Glutamatergic neuron (in vitro differentiated cells): ENCODE measurements around the gene HOXD12. TPM values are rescaled to one million over a fixed set of nuclear protein-coding genes. Genes with fewer than 3 reads are reported as not detected.

Experiments
- DNase-seq: peaks from one replicate; pipeline ENCODE4 v3.0.0; 2022
- H3K27ac Mint-ChIP-seq: one replicate; pipeline ENCODE4 v1.8.0; 2020; ENCODE audit warnings: mild to moderate bottlenecking, mixed read lengths, inconsistent platforms; ENCODE audit not compliant: unreplicated experiment
- H3K27me3 Mint-ChIP-seq: one replicate; pipeline ENCODE4 v1.8.0; 2020; ENCODE audit warnings: mild to moderate bottlenecking, moderate library complexity, mixed read lengths, inconsistent platforms; ENCODE audit not compliant: unreplicated experiment
- H3K36me3 Mint-ChIP-seq: one replicate; pipeline ENCODE4 v1.8.0; 2020; ENCODE audit warnings: mild to moderate bottlenecking, mixed read lengths, inconsistent platforms; ENCODE audit not compliant: unreplicated experiment
- H3K4me1 Mint-ChIP-seq: one replicate; pipeline ENCODE4 v1.8.0; 2020; ENCODE audit warnings: mild to moderate bottlenecking, low read depth, mixed read lengths, inconsistent platforms; ENCODE audit not compliant: unreplicated experiment
- H3K4me3 Mint-ChIP-seq: one replicate; pipeline ENCODE4 v1.8.0; 2020; ENCODE audit warnings: mild to moderate bottlenecking, mixed read lengths, inconsistent platforms; ENCODE audit not compliant: unreplicated experiment
- H3K9me3 Mint-ChIP-seq: one replicate; pipeline ENCODE4 v1.8.0; 2020; ENCODE audit warnings: mild to moderate bottlenecking, moderate library complexity, mixed read lengths, inconsistent platforms; ENCODE audit not compliant: unreplicated experiment
- total RNA-seq: library from RNA; stranded (reverse); fragmentation: NEBNext Ultra II Directional; extraction: Animal tissue kit (Norgen Biotek cat#: 25700); gene quantifications from one replicate; pipeline ENCODE4 v1.2.1, GENCODE V29; 2021; ENCODE audit not compliant: unreplicated experiment
- TF ChIP-seq, protein P1 (sequence below): fragments of 200-600 bp; sonication (generic); IDR thresholded peaks from one replicate; pipeline ENCODE4 v1.5.0; 2021; ENCODE audit not compliant: partially characterized antibody, unreplicated experiment

HOXD12 gene
- total RNA-seq, 1 donor from 2014 or later, result not detected

DNA sequence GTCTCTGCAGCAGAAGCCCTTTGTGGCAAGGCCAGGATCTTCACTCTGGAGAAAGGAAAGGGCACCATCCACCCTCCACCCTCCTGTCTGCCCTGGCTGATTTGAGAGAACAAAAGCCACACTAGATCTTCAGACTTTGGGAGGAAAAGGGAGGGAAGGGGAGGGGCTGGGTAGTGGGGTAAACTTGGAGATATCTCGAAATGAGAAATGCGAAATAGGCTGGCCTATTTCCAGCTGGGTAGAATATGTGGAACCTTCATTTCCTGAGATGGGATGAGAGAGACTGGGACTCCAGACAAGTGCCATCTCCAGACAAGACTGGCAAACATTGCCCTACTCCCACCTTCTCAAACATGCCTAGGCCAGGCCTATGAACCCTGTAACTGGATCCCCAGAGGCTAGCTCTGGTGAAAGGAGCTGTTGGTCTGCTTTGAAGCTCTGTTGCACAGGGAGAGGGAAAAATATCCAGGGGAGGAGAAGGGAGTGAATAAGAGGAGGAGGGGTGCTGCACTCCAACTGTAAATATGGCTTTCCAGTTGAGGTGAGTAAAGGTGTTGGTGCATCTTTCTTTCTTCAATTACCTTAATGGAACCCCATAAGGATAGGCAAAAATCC, 1.7 kb downstream of the HOXD12 start:
- H3K27me3 Mint-ChIP-seq, result peaks cover 62% of the 10 kb centered on the region
- H3K9me3 Mint-ChIP-seq, result peaks cover 14% of the 10 kb centered on the region
- H3K4me1 Mint-ChIP-seq, result peaks cover 16% of the 10 kb centered on the region
- no peak for DNase-seq
- H3K27ac Mint-ChIP-seq, result no peak overlapping the region
- TF ChIP-seq, protein P1, sequence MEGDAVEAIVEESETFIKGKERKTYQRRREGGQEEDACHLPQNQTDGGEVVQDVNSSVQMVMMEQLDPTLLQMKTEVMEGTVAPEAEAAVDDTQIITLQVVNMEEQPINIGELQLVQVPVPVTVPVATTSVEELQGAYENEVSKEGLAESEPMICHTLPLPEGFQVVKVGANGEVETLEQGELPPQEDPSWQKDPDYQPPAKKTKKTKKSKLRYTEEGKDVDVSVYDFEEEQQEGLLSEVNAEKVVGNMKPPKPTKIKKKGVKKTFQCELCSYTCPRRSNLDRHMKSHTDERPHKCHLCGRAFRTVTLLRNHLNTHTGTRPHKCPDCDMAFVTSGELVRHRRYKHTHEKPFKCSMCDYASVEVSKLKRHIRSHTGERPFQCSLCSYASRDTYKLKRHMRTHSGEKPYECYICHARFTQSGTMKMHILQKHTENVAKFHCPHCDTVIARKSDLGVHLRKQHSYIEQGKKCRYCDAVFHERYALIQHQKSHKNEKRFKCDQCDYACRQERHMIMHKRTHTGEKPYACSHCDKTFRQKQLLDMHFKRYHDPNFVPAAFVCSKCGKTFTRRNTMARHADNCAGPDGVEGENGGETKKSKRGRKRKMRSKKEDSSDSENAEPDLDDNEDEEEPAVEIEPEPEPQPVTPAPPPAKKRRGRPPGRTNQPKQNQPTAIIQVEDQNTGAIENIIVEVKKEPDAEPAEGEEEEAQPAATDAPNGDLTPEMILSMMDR, result no peak
- no peak overlapping the region for H3K4me3 Mint-ChIP-seq
- no peaks in the 10 kb centered on the region for H3K36me3 Mint-ChIP-seq

DNA sequence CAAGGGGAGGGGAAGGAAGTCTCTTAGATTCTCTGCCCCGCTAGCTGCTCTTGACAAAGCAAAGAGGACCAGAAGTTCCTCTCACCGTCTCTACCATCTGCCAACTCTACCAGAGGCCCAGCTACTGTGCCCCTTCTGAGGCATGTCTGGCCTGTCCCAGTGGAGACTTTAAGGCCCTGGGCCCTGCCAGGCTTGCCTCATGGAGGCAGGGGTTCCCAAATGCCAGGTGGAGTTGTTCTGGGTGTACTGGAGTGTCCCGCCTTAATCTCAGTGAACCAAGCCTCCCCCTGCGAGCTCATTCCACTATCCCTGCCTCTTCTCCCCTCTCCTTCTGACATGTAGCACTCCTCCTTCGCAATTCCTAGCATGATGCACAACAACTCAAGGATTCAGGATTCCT, 2.2 kb downstream of the HOXD12 start:
- no peak for DNase-seq
- peaks cover 10% of the 10 kb centered on the region for H3K9me3 Mint-ChIP-seq
- H3K27me3 Mint-ChIP-seq, result peaks cover 59% of the 10 kb centered on the region

DNA sequence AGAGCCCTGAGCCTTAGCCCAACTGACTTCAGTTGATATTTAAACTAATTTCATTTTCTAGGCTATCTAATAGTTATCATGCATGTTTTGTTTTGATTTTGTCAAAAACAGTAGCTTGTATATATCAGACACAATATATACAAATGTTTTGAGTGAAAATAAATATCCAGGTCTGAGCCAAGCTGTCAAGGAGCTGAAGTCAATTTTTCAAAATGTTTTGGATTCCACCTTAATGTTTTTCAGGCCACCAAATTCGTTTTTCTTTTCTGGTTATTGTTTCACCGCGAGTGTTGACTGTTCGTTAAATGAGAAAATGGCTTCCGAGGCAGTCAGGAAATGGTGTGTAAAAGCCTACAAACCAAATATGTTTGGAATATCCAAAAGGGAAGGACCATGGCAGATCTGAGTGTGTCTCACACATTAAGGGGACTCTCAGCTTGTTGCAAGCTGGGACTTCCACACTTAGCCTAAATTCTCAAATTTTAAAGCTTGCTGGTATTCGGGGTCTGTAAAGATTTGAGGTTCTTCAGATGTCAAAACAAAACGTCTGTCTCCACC, 2.8 kb downstream of the HOXD12 start:
- Mint-ChIP-seq H3K4me1 (peaks cover 10% of the 10 kb centered on the region), H3K36me3 (no peaks in the 10 kb centered on the region), H3K9me3 (peaks cover 10% of the 10 kb centered on the region), H3K4me3 (no peak overlapping the region), H3K27ac (no peak overlapping the region), H3K27me3 (peaks cover 58% of the 10 kb centered on the region)
- TF ChIP-seq, protein P1, result no peak
- no peak for DNase-seq

More for the DNA sequence above, 2.2 kb downstream of the HOXD12 start:
- TF ChIP-seq, protein P1, result no peak
- H3K27ac Mint-ChIP-seq, result no peak overlapping the region
- no peaks in the 10 kb centered on the region for H3K36me3 Mint-ChIP-seq
- H3K4me1 Mint-ChIP-seq, result peaks cover 13% of the 10 kb centered on the region
- H3K4me3 Mint-ChIP-seq, result no peak overlapping the region

DNA sequence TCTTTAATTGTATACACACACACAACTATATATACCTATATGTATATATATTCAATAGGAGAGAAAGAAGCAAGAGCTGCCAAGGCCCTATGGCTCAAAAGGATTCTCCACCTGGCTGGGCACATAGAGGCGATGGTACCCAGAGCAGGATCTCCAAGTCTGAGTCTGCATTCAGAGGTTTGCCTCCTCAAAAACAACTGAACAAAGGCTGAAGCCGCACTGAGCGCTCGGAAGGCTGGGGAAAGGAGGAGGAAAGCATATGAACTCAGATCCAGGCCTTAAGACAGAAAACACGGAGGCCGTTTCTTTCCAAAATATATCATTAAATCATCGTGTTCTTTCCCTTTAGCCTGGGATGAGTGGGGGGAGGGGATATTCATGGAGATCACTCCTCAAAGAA, 3.6 kb downstream of the HOXD12 start:
- Mint-ChIP-seq H3K9me3 (peaks cover 5% of the 10 kb centered on the region), H3K4me3 (no peak overlapping the region), H3K36me3 (no peaks in the 10 kb centered on the region), H3K27me3 (peaks cover 52% of the 10 kb centered on the region), H3K27ac (no peak overlapping the region), H3K4me1 (peaks cover 6% of the 10 kb centered on the region)
- TF ChIP-seq, protein P1, result no peak
- no peak for DNase-seq

DNA sequence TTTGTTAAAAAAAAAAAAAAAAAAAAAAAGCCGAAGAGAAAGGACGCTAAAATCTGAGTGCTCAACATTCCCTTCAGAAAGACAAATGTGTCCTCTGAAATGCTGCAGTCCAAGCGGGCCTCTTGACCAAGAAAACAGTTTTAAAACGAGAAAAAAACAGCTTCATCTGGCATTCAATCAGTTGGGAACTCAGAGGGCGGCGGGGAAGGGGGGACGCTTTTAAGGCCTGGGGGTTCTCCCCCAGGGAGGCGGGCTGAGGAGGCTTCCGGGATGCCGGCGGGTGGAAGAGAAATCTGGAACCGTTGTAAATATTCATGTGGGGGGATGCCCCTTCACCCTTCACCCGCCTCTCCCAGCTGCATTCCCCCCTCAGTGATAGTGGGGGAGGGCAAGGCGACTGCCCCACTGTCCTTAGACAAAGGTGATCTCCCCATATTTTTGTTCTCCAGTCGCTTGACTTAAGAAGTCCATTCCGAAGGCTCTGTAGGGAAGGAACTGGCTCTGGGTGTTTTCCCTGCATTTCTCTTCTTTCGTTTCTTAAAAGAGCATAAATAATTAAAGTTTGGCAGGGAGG, 4.2 kb downstream of the HOXD12 start:
- H3K36me3 Mint-ChIP-seq, result no peaks in the 10 kb centered on the region
- TF ChIP-seq, protein P1, result no peak
- H3K27ac Mint-ChIP-seq, result no peak overlapping the region
- DNase-seq, result no peak
- no peak overlapping the region for H3K4me3 Mint-ChIP-seq
- peaks cover 6% of the 10 kb centered on the region for H3K4me1 Mint-ChIP-seq
- H3K9me3 Mint-ChIP-seq, result peaks cover 6% of the 10 kb centered on the region
- peaks cover 52% of the 10 kb centered on the region for H3K27me3 Mint-ChIP-seq
